HG03060 (cell line): ENCODE measurements around the gene IL2RA.
"Not testable (repeated sequence)": the region's sequence is repeated elsewhere in the genome, so short reads cannot be mapped to it uniquely, and the experiment has no call there.

Experiments used
- ATAC-seq: cut with Tn5 transposase; IDR thresholded peaks from one replicate; pipeline ENCODE4 v1.9.1; 2021; ENCODE audit warnings: low read depth, moderate number of reproducible peaks; ENCODE audit not compliant: unreplicated experiment

IL2RA gene

GRCh38 chr10:6019010-6019782 is 43.0 kb downstream of the IL2RA start:
- ATAC-seq: no peak

GRCh38 chr10:6018422-6018821 is 43.7 kb downstream of the IL2RA start:
- ATAC-seq: no peak

- ATAC-seq: no peak
These were observed 44.3 kb downstream of the IL2RA start for GRCh38 chr10:6017781-6018354.

DNA sequence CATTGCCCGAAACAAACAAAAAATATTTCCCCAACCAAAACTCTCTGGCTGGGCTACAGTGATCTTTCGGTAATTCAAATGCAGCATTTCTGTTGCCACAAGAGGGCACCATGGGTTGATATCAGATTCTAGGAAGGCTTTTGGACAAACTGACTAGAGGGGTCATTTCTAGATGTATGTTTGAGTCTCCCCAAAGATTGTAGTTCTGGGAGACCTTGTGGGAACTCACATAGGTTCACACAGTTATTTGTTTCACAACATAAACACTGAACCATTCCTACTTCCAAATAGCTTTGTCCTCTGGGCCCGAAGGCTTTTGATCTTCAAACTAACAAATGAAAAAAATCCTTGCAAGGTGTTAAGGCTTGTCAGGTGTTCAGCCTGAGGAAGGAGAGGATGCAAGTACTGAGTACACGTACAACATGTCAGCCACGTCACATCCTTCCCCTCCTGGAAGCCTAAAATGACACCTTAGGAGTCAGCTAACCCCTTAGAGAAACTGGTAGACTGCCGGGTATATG is 47.9 kb downstream of the IL2RA start:
- ATAC-seq: no peak

DNA sequence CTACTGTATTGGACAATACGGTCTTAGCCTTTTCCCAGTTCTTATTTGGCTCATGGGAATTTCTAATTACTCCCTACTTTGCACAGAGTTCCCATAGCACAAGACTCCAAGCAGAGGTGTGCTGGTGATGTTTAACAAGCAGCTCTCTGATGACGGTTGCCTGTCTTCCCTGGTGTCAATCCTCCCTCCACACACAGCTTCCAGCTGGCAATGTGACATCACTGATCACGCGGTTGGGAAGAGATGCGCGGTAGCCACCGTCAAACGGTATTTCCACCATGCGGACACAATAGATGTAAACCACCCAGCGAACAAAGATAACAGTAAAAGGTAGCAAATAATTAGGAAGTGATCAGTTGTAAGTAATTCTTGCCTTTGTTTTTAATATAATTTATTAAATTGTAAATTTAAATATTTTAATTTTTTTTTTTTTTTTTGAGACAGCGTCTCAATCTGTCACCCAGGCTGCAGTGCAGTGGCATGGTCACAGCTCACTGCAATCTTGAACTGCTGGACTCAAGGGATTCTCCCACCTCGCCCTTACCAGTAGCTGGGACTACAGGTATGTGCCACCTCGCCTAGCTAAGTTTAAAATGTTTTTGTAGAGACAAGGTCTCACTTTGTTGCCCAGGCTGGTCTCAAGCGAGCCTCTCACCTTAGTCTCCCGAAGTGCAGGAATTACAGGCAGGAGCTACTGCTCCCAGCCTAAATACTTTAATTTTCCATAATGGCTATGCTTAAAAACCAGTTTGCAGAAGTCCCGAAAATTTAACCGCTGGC is 48.6 kb downstream of the IL2RA start:
- no peak for ATAC-seq

DNA sequence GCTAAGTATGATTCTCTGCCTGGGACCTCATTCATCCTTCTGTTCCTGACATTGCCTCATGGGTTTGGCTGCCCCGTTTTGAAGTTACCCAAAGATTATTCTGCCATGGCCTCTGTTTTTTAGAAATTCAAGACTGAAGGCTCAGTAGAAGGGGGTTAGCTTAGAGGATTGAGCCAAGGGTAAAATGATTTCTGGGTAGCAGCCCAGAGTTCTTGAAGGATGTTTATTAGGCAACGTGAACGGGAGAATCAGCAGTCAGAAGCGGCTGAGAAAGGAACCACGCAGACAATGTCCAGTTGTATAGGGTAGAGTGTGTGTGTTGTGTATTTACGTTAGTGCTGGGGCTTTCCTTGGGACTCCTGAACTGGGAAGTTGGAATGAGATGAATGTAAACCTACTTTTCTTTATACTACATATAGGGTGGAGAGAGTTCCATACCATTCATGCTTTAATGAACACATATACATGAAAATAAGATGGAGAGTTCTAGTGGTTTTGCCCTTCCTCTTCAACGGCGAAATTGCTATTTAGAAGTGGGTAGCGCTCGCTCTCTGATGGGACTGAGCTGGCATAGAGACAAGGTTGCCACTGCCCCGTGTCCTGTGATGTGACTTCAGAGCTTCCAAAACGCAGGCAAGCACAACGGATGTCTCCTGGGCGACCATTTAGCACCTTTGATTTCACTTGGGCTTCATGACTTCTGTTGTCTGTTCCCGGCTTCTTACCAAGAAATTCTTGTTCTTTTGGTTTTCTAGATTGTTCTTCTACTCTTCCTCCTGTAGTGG is 49.9 kb downstream of the IL2RA start:
- no peak for ATAC-seq

- ATAC-seq: no peak
These were observed 50.6 kb downstream of the IL2RA start for GRCh38 chr10:6011558-6011957.

- no peak for ATAC-seq
These were observed 51.6 kb downstream of the IL2RA start for GRCh38 chr10:6010569-6010968.

DNA sequence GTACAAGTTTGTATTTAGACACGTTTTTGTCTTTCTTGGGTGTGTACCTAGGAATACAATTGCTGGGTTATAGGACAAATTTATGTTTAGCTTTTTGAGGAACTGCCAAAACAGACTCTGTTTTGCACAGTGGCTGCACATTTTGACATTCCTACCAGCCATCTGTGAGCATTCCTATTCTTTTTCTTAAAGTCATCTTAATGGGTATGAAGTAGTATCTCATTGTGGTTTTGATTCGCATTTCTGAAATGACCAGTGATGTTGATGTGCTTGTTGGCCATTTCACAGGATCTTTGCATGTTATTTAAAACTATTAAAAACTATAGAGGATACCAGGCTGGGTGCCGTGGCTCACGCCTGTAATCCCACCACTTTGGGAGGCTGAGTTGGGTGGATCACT is 52.2 kb downstream of the IL2RA start:
- no peak for ATAC-seq

DNA sequence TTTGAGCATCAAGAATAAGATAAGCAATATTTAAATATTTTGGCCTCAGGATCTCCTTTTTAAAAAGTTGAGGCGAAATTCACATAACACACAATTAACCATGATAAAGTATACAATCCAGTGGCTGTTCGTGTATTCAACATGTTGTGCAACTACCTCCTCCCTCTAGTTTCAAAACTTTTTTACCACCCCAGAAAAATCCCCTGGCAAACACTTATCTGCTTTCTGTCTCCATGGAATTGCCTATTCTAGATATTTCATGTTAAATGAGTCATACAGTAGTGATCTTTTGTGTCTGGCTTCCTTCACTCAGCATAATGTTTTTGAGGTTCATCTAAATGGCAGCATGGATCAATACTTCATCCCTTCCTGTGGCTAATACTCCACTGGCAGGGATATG is 53.0 kb downstream of the IL2RA start:
- no peak for ATAC-seq

DNA sequence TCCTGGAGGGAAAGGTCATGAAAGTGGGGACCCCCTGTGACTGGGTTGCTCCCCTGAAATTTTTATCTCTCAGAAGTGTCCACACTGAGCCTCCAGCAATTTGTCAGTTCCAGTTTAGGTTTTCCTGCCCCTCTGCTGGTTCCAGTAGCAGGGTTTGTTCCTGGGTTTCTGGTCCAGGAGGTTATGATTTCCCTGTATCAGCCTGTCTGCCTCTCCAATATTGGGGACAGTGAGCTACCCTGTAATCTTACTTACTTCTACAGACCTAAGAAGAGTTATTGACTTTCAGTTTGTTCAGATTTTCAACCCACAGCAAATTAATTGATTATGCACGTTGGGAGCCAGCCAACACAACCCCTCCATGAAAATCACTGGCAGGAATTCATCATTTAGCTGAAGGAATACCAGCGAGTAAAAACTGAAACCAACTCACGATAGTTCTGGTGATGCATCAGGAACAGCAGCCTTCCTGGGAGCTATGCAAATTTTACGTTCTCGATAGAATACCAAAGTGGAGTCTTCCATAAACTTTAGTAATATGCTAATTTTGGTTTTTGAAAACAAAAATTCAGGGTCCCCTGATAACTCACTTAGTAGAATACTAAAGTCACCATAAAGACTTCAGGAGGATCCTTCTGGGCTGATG is 53.5 kb downstream of the IL2RA start:
- ATAC-seq: no peak

- no peak for ATAC-seq
These were observed 55.2 kb downstream of the IL2RA start for GRCh38 chr10:6006991-6007390.

DNA sequence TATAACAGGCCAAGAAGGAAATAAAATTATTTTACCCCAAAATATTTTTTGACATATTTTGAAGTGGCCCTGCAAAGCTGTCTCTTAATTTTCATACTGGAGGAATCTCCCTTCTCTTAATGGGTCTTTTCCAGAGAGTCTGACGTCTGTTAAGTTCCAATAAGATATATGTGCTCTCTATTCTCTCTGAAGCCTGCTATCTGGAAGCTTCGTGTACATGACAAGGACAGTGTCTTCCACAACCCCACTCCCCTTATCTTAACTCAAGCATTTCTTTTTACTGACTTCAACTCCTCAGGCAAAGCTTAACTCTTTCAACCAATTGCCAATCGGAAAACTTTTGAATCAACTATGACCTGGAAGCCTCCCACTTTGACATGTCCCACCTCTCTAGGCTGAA is 55.6 kb downstream of the IL2RA start:
- no peak for ATAC-seq

DNA sequence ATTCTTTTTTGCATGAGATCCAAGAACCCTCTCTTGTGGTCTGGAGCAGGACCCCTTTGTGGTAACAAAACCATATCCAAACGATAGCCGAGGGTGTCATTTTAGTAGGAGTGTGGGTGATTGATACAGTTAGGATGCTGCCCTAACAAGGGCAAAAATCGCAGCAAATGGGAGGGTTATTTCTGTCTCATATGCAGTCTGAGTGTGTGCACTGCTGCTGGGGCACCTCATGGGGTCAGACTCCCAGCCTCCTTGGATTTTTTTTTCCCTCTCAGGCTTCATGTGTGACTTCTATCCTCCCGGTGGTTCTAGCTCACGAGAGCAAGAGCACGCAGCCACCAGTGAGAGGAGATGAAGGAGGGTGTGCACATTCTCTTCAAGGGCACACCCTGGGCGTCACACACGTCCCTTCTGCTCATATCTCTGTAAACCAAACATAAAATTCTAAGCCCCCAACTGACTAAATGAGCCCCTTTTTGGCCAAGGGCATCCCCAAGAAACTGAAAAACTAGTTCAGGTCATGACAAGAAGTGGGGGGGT is 56.2 kb downstream of the IL2RA start:
- ATAC-seq: no peak

DNA sequence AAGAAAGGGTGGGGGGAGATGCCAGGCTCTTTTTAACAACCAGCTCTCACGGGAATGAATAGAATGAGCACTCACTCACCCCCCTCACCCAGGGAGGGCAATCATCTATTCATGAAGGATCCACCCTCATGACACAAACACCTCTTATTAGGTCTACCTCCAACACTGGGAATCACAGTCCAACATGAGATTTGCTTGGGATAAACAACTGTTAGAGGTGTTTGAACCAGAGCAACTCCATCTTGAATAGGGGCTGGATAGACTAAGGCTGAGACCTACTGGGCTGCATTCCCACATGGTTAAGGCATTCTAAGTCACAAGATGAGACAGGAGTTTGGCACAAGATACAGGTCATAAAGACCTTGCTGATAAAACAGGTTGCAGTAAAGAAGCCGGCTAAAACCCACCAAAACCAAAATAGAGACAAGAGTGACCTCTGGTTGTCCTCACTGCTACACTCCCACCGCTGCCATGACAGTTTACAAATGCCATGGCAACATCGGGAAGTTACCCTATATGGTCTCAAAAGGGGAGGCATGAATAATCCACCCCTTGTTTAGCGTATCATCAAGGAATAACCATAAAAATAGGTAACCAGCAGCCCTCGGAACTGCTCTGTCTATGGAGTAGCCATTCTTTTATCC is 56.9 kb downstream of the IL2RA start:
- ATAC-seq: not testable (repeated sequence)

DNA sequence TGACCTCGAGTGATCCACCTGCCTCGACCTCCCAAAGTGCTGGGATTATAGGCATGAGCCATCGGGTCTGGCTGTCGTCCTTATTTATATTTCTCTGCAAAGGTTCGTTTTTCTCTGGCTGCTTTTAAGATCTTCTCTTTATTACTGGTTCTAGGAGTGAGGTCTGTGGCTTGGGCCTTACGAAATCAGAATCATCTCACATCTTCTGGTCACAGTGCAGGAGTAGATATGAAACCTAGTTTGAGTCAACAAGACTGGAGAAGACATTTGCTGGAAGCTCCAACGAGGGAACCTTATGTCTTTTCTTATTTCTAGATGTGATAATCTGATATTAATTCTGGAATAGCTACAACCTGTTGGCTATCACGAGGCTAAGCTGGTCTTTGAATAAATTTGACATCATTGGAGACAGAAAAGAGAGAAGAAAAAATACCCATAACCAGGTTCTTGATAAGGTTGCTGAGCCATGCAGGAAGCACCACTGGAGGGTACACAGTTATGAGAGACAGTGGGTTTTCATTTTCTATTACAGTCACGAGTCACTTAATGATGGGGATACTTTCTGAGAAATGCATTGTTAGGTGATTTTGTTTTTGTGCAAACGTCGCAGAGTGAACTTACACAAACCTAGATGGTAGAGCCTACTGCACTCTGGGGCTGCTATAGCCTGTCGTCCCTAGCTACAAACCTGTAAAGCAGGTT is 59.2 kb downstream of the IL2RA start:
- ATAC-seq: no peak

DNA sequence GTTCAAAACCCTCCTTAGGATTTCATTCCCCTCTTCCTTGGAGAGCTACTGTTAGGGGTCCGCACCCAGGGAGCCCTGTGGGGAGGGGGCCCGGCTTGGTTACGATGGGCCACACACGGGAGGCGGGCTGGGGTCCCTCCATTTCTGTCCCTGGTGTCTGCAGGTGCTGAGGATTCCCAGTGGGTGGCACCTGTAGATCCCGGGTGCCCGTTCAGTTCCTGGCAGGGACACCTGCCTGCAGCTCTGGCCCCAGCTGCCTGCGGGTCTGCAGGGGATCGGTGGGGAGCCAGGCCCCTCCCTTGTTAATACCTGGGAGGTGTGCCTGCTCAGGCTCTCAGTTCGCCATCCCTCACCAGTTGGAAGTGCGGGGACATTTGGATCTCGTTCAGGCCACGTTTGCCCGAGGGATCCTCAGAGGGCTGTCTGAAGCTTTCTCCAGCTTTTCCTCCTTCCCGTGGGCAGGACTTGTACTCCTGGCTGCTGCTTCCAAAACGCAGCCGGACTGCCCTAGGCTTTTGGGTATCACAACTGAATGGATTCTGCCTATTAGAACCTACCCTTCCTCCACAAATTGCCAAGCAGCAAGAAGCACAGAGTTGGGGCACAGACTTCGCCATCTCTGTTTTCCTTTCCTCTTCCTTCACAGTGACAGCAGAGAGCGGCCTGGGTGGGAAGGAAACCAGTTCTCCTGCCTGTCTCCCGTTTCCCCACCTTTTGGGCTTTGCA is 62.6 kb downstream of the IL2RA start:
- ATAC-seq: no peak

GRCh38 chr10:5996696-5997095 is 65.5 kb downstream of the IL2RA start:
- ATAC-seq: no peak
